K562 (cell line): ENCODE data around the gene SPDYE1. TPM values are rescaled to one million over a fixed set of nuclear protein-coding genes. Genes with fewer than 3 reads are reported as not detected.
A peak's percentile ranks its signal among the peaks of the same experiment; 100 is the strongest.

Experiments used
- ATAC-seq: fragments of 200-7000 bp; cut with Tn5 transposase; 3 replicates; pipeline ENCODE4 v1.9.1; 2020; ENCODE audit warnings: moderate library complexity
- BruUV-seq: library from RNA; stranded (reverse); fragments of 400-500 nt; replicated peaks from 2 replicates; lab custom pipeline; 2021; lab: Mats Ljungman, UMichigan
- CTCF ChIA-PET: fragments of 300-600 bp; formaldehyde crosslinking; extraction: SDS; loops from one replicate; lab custom pipeline; 2021; ENCODE audit warnings: low intra/inter-chr PET ratio; lab: Yijun Ruan, JAX
- POLR2A ChIA-PET: fragments of 300-600, 350-650 bp; sonication (Branson Sonifier 250); formaldehyde crosslinking; extraction: SDS; loops from one replicate; lab custom pipeline; 2021; ENCODE audit warnings: antibody characterized with exemption, inconsistent platforms; lab: Yijun Ruan, JAX
- DNase-seq, 4 experiments: peaks; one replicate each; pipeline versions ENCODE4 v3.0.0 to v3.0.0-alpha.2; 2011 to 2018; ENCODE audit warnings: low spot score in 3 of 4, mixed read lengths in 3 of 4; ENCODE audit errors: extremely low read depth in 1 of 4
- FAIRE-seq: peaks from 2 replicates; lab custom pipeline; 2011; peaks lifted over from hg19 to GRCh38; lab: Jason Lieb, UNC
- H2AFZ ChIP-seq: 2 replicates; pipeline ENCODE4 v1.6.0; 2011; ENCODE audit warnings: low read depth, low read length, control low read depth, inconsistent platforms
- H3K27ac ChIP-seq: fragments of 200-600 bp; 3 replicates; pipeline ENCODE4 v1.8.0; 2011; ENCODE audit warnings: low read depth, mild to moderate bottlenecking, control low read depth, inconsistent platforms, low read length, moderate library complexity, mixed read lengths; ENCODE audit errors: extremely low read depth
- H3K27me3 ChIP-seq, 2 experiments: fragments of 300-600 bp in 1 of 2; 2 replicates in 1 of 2; 3 replicates in 1 of 2; pipeline versions ENCODE4 v1.6.0 to v1.8.0; 2011; ENCODE audit warnings: inconsistent platforms in 2 of 2, low read length in 2 of 2, mild to moderate bottlenecking in 1 of 2, mixed read lengths in 1 of 2, moderate library complexity in 1 of 2; ENCODE audit not compliant: control insufficient read depth in 2 of 2, insufficient read depth in 2 of 2
- H3K36me3 ChIP-seq: fragments of 300-600 bp; 3 replicates; pipeline ENCODE4 v1.8.0; 2011; ENCODE audit warnings: mild to moderate bottlenecking, low read length, inconsistent platforms; ENCODE audit not compliant: control insufficient read depth, insufficient read depth
- H3K4me1 ChIP-seq, 2 experiments: fragments of 200-600 bp in 1 of 2; replicated peaks in 1 of 2; 2 replicates in 1 of 2; 3 replicates in 1 of 2; pipeline versions ENCODE4 v1.5.1 to v1.8.0; 2011; ENCODE audit warnings: inconsistent platforms in 2 of 2, low read length in 2 of 2, mild to moderate bottlenecking in 1 of 2, mixed read lengths in 1 of 2, moderate library complexity in 1 of 2; ENCODE audit not compliant: control insufficient read depth in 2 of 2, insufficient read depth in 2 of 2
- H3K4me2 ChIP-seq: 2 replicates; pipeline ENCODE4 v1.6.1; 2011; ENCODE audit warnings: low read length, control low read depth, inconsistent platforms, mixed read lengths; ENCODE audit not compliant: insufficient read depth
- H3K4me3 ChIP-seq: fragments of 200-600 bp; sonication (generic), shearing (Covaris generic); 2 replicates; pipeline ENCODE4 v1.5.1; 2016; ENCODE audit warnings: control low read depth, inconsistent platforms
- H3K79me2 ChIP-seq: fragments of 200-600 bp; 3 replicates; pipeline ENCODE4 v1.8.0; 2011; ENCODE audit warnings: low read length, inconsistent platforms; ENCODE audit not compliant: control insufficient read depth, insufficient read depth
- H3K9ac ChIP-seq, 2 experiments: 2 replicates each; pipeline versions ENCODE4 v1.6.0 to v1.6.1; 2011; ENCODE audit warnings: low read depth in 2 of 2, low read length in 2 of 2, control low read depth in 1 of 2, inconsistent platforms in 1 of 2, mild to moderate bottlenecking in 1 of 2, mixed read lengths in 1 of 2; ENCODE audit not compliant: insufficient read depth in 1 of 2
- H3K9me1 ChIP-seq: one replicate; pipeline ENCODE4 v1.6.0; 2011; ENCODE audit warnings: inconsistent platforms, mild to moderate bottlenecking, low read length, moderate library complexity; ENCODE audit not compliant: control insufficient read depth, insufficient read depth
- H3K9me3 ChIP-seq: replicated peaks from 2 replicates; pipeline ENCODE4 v1.5.1; 2011; ENCODE audit warnings: low read depth, low read length, inconsistent platforms; ENCODE audit not compliant: control insufficient read depth, insufficient read depth
- H4K20me1 ChIP-seq: replicated peaks from 2 replicates; pipeline ENCODE4 v1.6.1; 2011; ENCODE audit warnings: low read length, inconsistent platforms, mixed read lengths; ENCODE audit not compliant: control insufficient read depth, insufficient read depth
- CBX1 ChIP-seq: sonication (generic); IDR thresholded peaks from 2 replicates; pipeline ENCODE4 v1.6.1; 2016; ENCODE audit warnings: antibody characterized with exemption, low read depth, mild to moderate bottlenecking
- CBX2 ChIP-seq: fragments of 200-600 bp; sonication (generic); IDR thresholded peaks from one replicate; pipeline ENCODE4 v1.6.1; 2012; ENCODE audit warnings: mild to moderate bottlenecking, low read length, inconsistent platforms; ENCODE audit not compliant: insufficient read depth, poor library complexity, severe bottlenecking
- ELK1 ChIP-seq: sonication (generic); formaldehyde crosslinking; IDR thresholded peaks from 2 replicates; pipeline ENCODE4 v1.8.1; 2022; ENCODE audit warnings: missing genetic modification reagents
- ESRRB ChIP-seq: fragments of 250-450 bp; sonication (Bioruptor Pico); IDR thresholded peaks from 2 replicates; pipeline ENCODE4 v1.5.0; 2020; ENCODE audit warnings: mild to moderate bottlenecking, moderate library complexity, borderline replicate concordance
- KDM5B ChIP-seq: fragments of 200-600 bp; sonication (generic); IDR thresholded peaks from 2 replicates; pipeline ENCODE4 v1.6.1; 2012; ENCODE audit warnings: low read depth, mild to moderate bottlenecking, moderate library complexity, low read length, control low read depth, inconsistent platforms; ENCODE audit not compliant: insufficient replicate concordance
- KLF10 ChIP-seq: fragments of 250-450 bp; sonication (Bioruptor Pico); IDR thresholded peaks from 2 replicates; pipeline ENCODE4 v1.6.1; 2021; ENCODE audit warnings: matching md5 sums
- KLF6 ChIP-seq: fragments of 250-450 bp; sonication (Bioruptor Pico); IDR thresholded peaks from 2 replicates; pipeline ENCODE4 v1.4.0; 2020; ENCODE audit warnings: mild to moderate bottlenecking, moderate library complexity, borderline replicate concordance
- LARP7 ChIP-seq: fragments of 450-650 bp; IDR thresholded peaks from 2 replicates; pipeline ENCODE4 v1.6.1; 2016
- NELFE ChIP-seq: IDR thresholded peaks from 2 replicates; pipeline ENCODE4 v1.6.1; 2011; ENCODE audit warnings: mild to moderate bottlenecking; ENCODE audit not compliant: insufficient read depth, insufficient read length
- NR0B1 ChIP-seq: fragments of 450-650 bp; IDR thresholded peaks from one replicate; pipeline ENCODE4 v1.6.1; 2018; ENCODE audit warnings: mild to moderate bottlenecking, moderate library complexity; ENCODE audit not compliant: partially characterized antibody
- PRPF4 ChIP-seq: fragments of 200-400 bp; formaldehyde crosslinking; IDR thresholded peaks from one replicate; pipeline ENCODE4 v1.6.1; 2017; ENCODE audit warnings: low read length, low read depth, mild to moderate bottlenecking; ENCODE audit not compliant: insufficient read depth, poor library complexity, severe bottlenecking
- RBM22 ChIP-seq: fragments of 200-400 bp; formaldehyde crosslinking; IDR thresholded peaks from 2 replicates; pipeline ENCODE4 v1.6.1; 2018; ENCODE audit warnings: low read length, low read depth; ENCODE audit not compliant: poor library complexity, severe bottlenecking
- THRAP3 ChIP-seq: fragments of 450-650 bp; IDR thresholded peaks from 2 replicates; pipeline ENCODE4 v1.6.1; 2016; ENCODE audit warnings: mild to moderate bottlenecking, inconsistent platforms, borderline replicate concordance
- ZC3H11A ChIP-seq: IDR thresholded peaks from 2 replicates; pipeline ENCODE4 v1.6.1; 2012; ENCODE audit warnings: low read depth, low read length, improper control_type of control experiment
- ZNF263 ChIP-seq: sonication (generic); formaldehyde crosslinking; IDR thresholded peaks from 2 replicates; pipeline ENCODE4 v1.8.0; 2022; ENCODE audit warnings: mild to moderate bottlenecking, missing genetic modification reagents, borderline replicate concordance
- ZNF431 ChIP-seq: sonication (generic); formaldehyde crosslinking; IDR thresholded peaks from 2 replicates; pipeline ENCODE4 v1.8.0; 2022; ENCODE audit warnings: mild to moderate bottlenecking, missing genetic modification reagents
- ZNF444 ChIP-seq: fragments of 250-450 bp; sonication (Bioruptor Pico); IDR thresholded peaks from 2 replicates; pipeline ENCODE4 v1.4.0; 2020; ENCODE audit warnings: mild to moderate bottlenecking, moderate library complexity
- WGBS: fragments of 100-300 bp; shearing (Covaris generic); methylation state at CpG from one replicate; pipeline ENCODE4 v1.1.6; 2016; ENCODE audit warnings: low coverage, mixed read lengths; ENCODE audit not compliant: insufficient coverage; ENCODE audit errors: missing lambda C conversion rate; 5-methylcytosine and 5-hydroxymethylcytosine counted together
- in situ Hi-C: fragments of 300-500 bp; cut with MboI; formaldehyde crosslinking; loops from 4 replicates; pipeline ENCODE4 v1.15.0; 2018; ENCODE audit warnings: inconsistent platforms, mixed read lengths
- intact Hi-C: fragments of 100-400 bp; cut with micrococcal nuclease; formaldehyde crosslinking; loops from 2 replicates; pipeline ENCODE4 v1.14.2; 2022
- polyA plus RNA-seq, 8 experiments: library from polyadenylated mRNA; depleted of rRNA in 4 of 8; stranded (reverse) in 5 of 8; unstranded in 3 of 8; fragments of >200 nt; fragmentation: Nextera tagmentation in 2 of 8; fragmentation: Illumina TruSeq in 1 of 8; extraction: Ambion mirVana in 2 of 8; extraction: Trizol in 1 of 8; gene quantifications; 2 replicates each; pipeline versions ENCODE4 v1.2.1 to v1.2.3, GENCODE V29; 2011 to 2014; ENCODE audit warnings: inconsistent platforms in 1 of 8, missing spikeins in 1 of 8
- total RNA-seq, 7 experiments: library from RNA; depleted of rRNA in 6 of 7; stranded (reverse); fragments of >200 nt in 6 of 7; fragmentation: Illumina TruSeq in 2 of 7; extraction: Trizol in 2 of 7; gene quantifications; 2 replicates each; pipeline versions ENCODE4 v1.2.1 to v1.2.3, GENCODE V29; 2011 to 2021; ENCODE audit warnings: low replicate concordance in 1 of 7

SPDYE1 gene
- total and polyA plus RNA-seq, 9 of the 15 experiments (the other 6 are each of a cell fraction or from before 2014, with no cell fraction given): 0.04 to 0.10 TPM; not detected in 7

DNA sequence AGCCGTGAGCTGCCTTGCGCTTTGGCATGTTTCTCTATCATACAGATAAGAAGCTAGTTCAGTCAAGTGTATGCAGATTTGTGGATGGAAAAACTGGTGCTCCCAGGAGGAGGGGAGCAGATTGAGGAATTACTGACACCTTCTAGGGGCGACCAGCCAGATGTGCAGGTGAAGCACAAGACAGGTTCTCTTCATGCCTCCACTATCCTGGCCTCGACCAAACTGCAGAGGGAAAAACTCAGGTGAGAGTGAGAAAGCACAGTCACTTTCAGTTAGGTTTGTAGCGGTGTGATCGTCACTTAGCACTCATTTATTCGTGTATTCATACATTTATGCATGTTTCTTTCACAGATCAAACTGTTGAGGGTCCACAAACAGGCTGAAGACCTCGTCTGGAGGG lies 46.2 kb downstream of the SPDYE1 start:
- Histone ChIP-seq H3K4me2 (peak overlapping the region; percentile 97), H3K4me3 (peak overlapping the region; percentile 89), H3K27me3 (no peaks in the 10 kb centered on the region), H2AFZ (peak overlapping the region; percentile 92), H3K9ac (peak overlapping the region; percentile 81 to 98), H3K36me3 (peaks cover 19% of the 10 kb centered on the region; the same call in 2 of the 3 replicates), H3K4me1 (peaks cover 14 to 42% of the 10 kb centered on the region in 2 experiments; a peak in 4 of 5 replicates), H3K27ac (peak overlapping the region; percentile 81), H3K9me1 (peaks cover 7% of the 10 kb centered on the region), H3K9me3 (no peaks in the 10 kb centered on the region), H3K79me2 (peaks cover 41% of the 10 kb centered on the region), H4K20me1 (no peaks in the 10 kb centered on the region)
- intact Hi-C loops: no loop called here
- ChIA-PET CTCF (no interaction called here), POLR2A (interaction anchor here (0.5 to 1.0 kb wide), 4 partner anchors 10 to 461 kb away, joined by 3 to 4 read pairs (median 4); partner anchors contain the start of gene STK17A)
- TF ChIP-seq RBM22 (no peak), LARP7 (0 out of 2 replicates have a peak, but pooled peaks have one; percentile 29), CBX2 (no peak), NELFE (no peak), ZNF444 (CRISPR knock-in tag) (no peak), THRAP3 (no peak), NR0B1 (no peak), ZNF263 (CRISPR knock-in tag) (peak; percentile 90), KLF6 (CRISPR knock-in tag) (0 out of 2 replicates have a peak, but pooled peaks have one; percentile 1), ELK1 (CRISPR knock-in tag) (no peak), ZNF431 (no peak), KDM5B (no peak), ESRRB (CRISPR knock-in tag) (no peak), ZC3H11A (no peak), KLF10 (CRISPR knock-in tag) (no peak), PRPF4 (no peak), CBX1 (no peak)
- under 1% methylated on average over 8 of the region's 8 CpGs for WGBS
- TSS peak; percentile 98 for BruUV-seq
- DNase-seq (peak in 2 of 4 experiments; percentile 18 to 38), ATAC-seq (no peak), FAIRE-seq (no peak)
- in situ Hi-C loops: no loop called here
